ENCODE results near the gene GRHL1.

The GRHL1 gene

GRCh38 chr2:10036095-10036884 lies 84.8 kb downstream of the GRHL1 start:
- DNase-seq (ENCODE audit: low read depth in 2 of 3, low spot score in 1 of 3) = peak in 1 of 3 donors; percentile 29

GRCh38 chr2:10038123-10038522 lies 86.6 kb downstream of the GRHL1 start:
- no peak for DNase-seq (ENCODE audit: low read depth in 2 of 3, low spot score in 1 of 3)

- DNase-seq (ENCODE audit: low read depth in 2 of 3, low spot score in 1 of 3) = no peak
These were observed 87.2 kb downstream of the GRHL1 start for GRCh38 chr2:10038716-10039115.

GRCh38 chr2:10039658-10040410 lies 88.3 kb downstream of the GRHL1 start:
- DNase-seq (ENCODE audit: low read depth in 2 of 3, low spot score in 1 of 3) = no peak

- DNase-seq (ENCODE audit: low read depth in 2 of 3, low spot score in 1 of 3) = no peak
These were observed 90.2 kb downstream of the GRHL1 start for GRCh38 chr2:10041711-10042110.

- DNase-seq (ENCODE audit: low read depth in 2 of 3, low spot score in 1 of 3) = peak in 1 of 3 donors; percentile 9
These were observed 91.0 kb downstream of the GRHL1 start for GRCh38 chr2:10042301-10043161.

- DNase-seq (ENCODE audit: low read depth in 2 of 3, low spot score in 1 of 3) = peak in 2 of 3 donors; percentile 42 to 66
These were observed 91.9 kb downstream of the GRHL1 start, which contains the start of gene KLF11 for GRCh38 chr2:10043256-10043905. TSS of gene KLF11 (plus strand) at chr2:10043550. CDS start at chr2:10043717, 167 bp downstream.

GRCh38 chr2:10043906-10044601 lies 92.6 kb downstream of the GRHL1 start:
- DNase-seq (ENCODE audit: low read depth in 2 of 3, low spot score in 1 of 3) = peak; percentile 84 to 94 (median 85)

- no peak for DNase-seq (ENCODE audit: low read depth in 2 of 3, low spot score in 1 of 3)
These were observed 94.3 kb downstream of the GRHL1 start for GRCh38 chr2:10045561-10046355.

GRCh38 chr2:10046931-10047330 lies 95.4 kb downstream of the GRHL1 start:
- DNase-seq (ENCODE audit: low read depth in 2 of 3, low spot score in 1 of 3) = no peak

GRCh38 chr2:10047616-10048500 lies 96.4 kb downstream of the GRHL1 start:
- DNase-seq (ENCODE audit: low read depth in 2 of 3, low spot score in 1 of 3) = no peak

- no peak for DNase-seq (ENCODE audit: low read depth in 2 of 3, low spot score in 1 of 3)
These were observed 97.1 kb downstream of the GRHL1 start for GRCh38 chr2:10048501-10049171.
